CD4-positive, alpha-beta T cell treated with Interferon alpha-2 for 1 hour (primary cell): ENCODE measurements around the gene C1orf21.
A peak's percentile ranks its signal among the peaks of the same experiment; 100 is the strongest.

Source experiments
- DNase-seq, 2 donors: peaks; one replicate each; pipeline ENCODE4 v3.0.0-alpha.2; 2020 to 2022

Gene C1orf21

DNA sequence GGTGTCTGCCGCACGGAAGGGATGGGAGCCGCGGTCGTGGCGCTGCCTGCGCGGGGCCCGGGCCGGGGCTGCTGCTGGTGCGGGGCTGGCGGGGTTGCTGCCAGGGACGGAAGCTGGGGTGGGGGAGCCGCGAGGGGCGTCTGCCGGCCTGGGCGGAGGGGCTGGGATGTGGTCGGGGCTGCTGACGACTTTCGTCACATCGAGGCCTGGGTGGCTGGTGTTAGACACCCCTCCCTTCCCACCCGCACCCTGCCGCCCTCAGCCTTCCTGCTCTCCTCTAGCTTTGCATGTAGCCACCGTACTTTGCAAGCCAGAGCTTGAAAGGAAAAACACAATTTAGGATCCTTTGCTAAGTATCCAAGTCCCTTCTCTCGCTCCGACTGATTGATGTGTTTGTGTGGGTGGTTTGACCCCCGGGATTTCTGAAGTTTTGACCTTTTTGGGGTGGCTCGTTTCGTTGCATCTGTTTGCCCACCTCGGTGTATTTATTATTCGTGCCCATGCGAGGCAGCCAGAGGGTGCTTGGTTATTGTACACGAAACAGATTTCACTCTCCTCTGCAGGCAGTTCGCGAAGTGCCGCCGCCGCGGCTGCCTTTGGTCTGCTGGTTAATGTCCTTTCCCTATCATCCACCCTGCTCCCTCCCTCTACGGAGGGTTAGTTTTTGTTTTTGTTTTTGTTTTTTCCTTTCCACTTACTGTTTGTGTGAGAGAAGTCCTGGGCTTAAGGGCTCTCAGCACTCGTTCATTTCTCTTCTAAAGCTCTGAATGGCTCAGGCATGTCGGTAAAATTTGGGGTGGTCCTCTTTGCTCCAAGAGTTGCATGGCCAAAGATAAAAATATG, 868 bp downstream of the C1orf21 start:
- DNase-seq: peak; percentile 52 to 64

DNA sequence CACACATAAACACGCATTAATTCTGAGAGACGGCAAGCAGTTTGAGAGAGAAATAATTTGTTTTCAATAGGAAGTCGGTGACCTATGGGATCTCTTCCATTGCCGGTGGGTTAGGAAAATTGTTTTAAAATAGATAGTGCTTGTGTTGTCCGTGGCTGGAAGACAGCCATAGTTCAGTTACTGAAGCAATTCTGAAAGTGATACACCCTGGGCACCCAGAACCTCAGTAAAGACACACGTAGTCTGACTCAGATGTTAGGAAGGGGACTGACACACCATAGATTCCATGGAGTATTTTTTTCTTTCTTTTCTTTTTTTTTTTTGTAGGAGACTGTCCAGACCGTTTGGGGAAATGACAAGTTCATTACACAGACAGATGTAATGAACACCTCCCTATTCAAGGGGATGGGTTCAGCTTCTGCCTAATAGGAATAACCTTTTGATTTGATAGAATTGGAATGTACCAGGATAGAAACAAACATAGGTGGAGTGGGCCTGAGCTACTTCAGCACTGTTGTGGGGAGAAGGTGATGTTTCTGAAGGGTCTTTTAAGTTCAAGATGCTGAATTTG, 1.6 kb downstream of the C1orf21 start:
- DNase-seq: peak in 1 of 2 donors; percentile 5

DNA sequence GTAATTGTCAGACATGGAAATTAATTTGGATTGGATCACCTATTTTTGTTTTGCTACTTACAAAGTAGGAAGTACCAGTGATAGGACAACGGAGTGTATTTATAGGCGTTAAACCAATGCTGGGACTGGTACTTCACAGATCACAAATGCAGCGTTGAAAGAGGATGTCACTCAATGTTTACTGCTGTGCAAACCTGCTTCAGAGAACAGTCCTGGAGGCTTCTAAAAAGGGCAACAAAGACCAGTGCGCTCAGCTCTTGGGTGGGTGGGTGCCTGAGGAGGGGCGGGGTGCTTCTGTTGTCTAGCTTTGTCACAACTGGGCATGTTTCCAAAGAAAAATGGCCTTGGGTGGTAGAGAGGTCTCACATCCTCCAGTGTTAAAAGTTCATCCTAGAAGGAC, 2.1 kb downstream of the C1orf21 start:
- DNase-seq: peak in 1 of 2 donors; percentile 21

DNA sequence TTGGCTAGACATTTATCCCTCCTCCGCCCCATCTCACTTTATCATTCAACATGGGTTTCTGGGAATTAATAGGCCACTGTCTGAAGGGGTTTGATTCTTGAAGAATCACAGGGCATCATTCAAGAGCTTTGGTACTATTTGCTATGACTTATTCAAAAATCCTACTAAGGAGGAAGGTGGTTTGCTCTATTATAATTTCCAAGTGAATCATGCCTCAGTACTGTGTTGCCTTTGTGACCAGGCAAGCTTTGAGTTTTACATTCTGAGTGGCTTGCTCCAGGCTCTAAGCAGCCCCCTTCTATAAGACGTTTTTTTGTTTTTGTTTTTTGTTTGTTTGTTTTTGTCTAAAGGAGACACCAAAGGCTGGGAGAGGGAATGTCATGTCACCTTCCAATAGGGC, 2.6 kb downstream of the C1orf21 start:
- no peak for DNase-seq

DNA sequence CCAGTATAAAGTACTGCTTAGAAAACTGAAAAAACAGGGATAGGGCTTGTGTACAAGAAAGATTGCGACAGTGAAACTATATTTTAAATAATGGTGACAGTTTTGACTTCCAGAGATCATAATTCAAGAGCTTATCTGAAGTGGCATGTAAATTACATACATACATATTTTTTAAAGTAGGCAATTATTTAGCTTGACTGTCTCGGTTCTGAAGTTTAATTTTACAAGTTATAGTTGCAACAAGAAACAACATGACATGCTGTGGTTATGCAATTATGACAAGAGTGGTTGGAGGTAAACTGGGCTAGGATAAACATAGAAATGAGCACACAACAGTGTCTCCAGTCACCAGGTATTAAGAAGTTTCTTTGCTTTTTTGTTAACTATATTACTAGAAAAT, 4.1 kb downstream of the C1orf21 start:
- DNase-seq: no peak

DNA sequence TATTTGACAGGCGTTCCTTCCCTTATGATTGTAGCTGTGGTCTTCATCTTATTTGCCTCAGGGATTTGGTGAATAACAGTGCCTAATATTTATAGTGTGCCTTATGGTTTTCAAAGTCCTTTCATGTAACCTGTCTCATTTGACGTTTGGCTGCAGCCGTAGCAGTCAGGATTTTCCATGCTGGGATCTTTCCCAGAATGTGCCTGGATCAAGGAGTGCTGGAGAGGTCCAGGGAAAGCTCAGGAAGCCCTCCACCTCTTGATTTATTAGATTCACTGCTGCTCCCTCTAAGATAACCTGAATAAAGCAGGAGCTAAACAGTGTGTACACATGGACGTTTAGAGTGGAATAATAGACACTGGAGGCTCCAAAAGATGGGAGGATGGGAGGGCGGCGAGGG, 5.2 kb downstream of the C1orf21 start:
- DNase-seq: no peak

DNA sequence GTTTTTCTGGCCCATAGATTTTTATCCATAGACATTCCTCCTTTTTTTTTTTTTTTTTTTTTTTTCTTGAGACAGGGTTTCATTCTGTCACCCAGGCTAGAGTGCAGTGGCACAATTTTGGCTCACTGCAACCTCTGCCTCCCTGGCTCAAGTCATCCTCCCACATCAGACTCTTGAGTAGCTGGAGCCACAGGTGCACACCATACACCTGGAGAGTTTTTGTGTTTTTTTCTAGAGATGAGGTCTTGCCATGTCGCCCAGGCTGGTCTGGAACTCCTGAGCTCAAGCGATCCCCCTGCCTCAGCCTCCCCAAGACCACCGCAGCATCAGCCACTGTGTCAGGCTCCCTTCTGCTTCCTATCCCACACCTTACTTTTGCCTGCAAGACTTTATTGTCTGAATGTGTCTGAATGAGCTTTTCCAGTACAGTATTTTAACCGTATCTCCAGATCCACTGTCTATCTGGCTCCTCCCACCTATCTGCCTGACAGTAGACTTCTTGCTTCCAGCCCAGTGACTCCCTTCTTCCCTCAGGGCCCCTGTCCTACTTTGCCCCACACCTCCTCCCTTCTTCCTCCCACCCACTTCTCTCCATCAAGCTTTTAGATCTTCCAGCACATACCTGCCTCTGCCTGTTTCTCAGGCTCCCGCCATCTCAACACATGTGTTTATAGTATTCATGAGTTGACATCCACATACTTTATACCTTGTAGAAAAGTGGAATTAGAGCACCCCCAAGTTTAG, 6.1 kb downstream of the C1orf21 start:
- no peak for DNase-seq

DNA sequence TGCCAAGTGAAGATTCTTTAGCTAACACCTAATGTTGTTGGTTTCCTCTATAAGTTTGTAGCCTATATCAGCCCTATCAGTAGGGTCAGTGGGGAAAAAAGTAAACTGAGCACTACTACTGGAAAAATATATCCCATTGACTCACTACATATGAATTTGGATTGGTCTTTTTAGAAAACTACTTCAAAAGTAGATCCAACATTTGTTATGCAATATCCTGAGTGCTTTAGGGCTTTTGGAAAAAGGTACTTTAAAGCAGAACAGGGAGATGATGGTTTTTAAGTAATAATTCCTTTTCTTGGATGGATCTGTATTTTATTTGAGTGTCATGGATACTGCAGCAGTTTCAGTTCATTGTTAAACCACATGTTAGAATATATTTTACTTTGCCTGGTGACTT, 7.1 kb downstream of the C1orf21 start:
- DNase-seq: no peak

DNA sequence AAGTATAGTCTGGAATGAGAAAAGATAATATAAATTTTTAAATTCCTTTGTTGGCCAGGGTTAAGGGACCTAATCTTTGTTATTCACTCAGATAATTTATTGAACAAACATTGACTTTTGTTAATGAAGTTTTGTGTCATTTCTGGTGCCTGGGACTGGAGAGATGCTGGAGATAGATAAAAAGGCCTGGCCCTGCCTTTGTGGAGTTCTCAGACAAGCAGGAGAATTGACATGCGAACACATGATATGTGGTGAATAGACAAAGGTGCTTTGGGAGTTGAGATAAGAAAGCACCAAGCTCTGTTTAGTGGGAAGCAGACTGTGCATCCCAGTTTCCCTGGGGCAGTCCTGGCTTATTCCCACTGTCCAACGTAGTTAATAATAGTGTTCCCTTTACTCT, 8.5 kb downstream of the C1orf21 start:
- DNase-seq: no peak

DNA sequence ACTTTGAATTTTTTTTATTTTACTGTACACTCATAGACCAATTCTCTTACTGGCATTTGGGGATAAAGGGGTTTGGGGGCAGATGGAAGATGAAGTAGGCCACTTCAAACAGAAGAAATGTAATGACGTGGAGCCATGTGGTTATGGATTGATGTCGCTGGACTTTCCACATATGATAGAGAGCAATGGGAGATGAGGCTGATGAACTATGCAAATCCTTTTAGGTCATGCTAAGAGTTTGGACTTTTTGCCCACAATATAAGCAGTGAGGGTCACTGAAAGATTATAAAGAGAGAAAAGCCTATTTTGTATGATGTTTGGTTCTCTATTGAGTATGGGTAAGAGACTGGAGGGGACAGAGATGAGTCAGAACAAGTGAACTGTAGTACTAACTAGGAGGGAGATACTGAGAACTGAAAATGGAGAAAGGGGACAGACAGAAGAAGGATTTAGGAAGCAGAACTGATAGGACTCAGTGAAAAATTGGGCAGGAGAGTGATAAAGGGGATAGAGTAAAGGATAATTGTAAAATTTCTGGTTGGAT, 9.2 kb downstream of the C1orf21 start:
- DNase-seq: no peak

DNA sequence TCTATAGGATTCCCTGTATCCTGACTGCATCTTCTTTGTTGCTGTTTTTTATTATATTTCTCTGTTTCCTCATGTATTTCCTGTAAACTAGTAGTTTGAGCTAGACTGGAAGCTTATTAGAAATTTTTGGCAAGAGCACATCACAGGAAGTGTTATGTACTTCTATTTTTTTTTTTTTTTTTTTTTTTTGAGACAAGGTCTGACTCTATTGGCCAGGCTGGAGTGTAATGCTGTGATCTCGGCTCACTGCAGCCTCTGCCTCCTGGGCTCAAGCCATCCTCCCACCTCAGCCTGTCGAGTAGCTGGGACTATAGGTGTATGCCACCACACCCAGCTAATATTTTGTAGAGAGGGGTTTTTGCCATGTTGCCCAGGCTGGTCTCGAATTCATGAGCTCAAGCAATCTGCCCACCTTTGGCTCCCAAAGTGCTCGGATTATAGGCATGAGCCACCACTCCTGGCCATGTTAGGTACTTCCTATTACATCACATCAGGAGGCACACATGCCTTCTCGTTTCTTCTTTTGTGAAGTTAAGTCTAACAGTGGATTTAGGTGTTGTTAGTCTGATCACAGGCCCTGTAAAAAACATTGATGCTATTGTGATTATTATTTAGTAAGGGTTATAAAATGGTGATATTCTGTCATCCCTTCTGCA, 12.5 kb downstream of the C1orf21 start:
- no peak for DNase-seq

DNA sequence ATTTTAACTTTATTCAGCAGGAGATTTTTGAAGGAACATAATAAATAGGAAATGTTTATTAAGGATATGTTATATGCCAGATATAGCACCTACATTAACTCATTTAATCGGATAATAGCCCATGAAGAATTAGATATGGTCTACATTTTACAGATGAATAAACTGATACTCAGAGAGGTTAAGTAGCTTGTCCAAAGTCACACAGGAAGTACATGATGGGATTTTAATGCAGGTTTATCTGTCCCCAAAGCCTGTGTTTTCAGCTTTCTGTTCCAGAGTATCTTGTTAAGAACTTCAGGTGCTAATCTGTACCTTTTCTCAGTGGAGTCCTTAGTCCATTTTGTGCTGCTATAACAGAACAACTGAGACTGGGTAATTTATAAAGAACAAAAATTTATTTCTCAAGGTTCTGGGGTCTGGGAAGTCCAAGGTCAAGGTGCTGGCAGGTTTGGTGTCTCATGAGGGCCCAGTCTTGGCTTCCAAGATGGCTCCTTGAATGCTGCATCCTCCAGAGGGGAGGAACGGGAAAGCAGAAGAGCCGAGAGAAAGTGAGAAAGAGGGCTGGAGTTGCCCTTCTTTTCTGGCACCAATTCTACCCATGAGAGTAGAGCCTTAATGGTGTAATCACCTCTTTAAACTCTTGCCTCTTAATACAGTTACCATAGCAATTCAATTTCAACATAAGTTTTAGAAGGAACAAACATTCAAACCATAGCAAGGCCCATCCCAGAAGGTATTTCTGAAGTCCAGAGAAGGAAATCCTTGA, 17.3 kb downstream of the C1orf21 start:
- DNase-seq: no peak

DNA sequence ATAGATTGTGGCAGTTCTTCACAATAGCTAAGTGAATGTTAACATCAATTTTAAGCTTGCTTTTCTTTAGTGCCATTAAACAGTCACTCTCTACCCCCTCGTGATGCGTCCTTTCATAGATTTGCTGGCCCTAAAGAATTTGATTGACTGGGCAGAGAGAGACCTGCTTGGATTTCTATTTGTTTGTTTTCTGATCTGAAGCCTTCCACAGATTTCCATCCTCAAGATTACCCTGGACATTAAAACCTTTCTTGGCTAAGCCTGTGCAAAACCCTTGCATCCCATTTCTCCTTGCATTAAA, 17.8 kb downstream of the C1orf21 start:
- no peak for DNase-seq

DNA sequence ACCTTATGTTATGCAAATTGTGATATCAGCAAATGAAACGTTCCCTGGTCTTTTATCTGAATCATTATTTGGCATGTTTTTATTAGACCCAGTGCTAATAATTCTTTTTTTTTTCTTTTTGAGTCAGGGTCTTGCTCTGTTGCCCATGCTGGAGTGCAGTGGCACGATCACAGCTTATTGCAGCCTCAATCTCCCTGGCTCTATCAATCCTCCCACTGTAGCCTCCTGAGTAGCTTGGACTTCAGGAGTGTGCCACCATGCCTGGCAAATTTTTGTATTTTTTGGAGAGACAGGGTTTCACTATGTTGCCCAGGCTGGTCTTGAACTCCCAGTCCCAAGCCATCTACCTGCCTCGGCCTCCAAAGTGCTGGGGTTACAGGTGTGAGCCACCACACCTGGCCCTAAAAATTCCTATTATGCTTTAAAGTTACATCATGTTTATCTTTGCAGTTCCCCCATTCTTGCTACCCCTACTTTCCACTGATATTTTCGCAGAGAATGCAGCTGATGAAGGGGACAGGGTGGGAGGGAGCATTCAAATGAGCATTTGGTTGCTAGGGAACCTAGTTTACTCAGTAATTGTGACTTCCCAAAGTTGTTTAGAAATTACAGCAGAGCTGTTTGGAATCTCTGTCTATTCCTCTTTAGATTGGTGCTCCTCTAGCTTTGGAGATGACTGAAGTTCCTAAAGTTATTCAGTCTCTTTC, 18.4 kb downstream of the C1orf21 start:
- DNase-seq: no peak

DNA sequence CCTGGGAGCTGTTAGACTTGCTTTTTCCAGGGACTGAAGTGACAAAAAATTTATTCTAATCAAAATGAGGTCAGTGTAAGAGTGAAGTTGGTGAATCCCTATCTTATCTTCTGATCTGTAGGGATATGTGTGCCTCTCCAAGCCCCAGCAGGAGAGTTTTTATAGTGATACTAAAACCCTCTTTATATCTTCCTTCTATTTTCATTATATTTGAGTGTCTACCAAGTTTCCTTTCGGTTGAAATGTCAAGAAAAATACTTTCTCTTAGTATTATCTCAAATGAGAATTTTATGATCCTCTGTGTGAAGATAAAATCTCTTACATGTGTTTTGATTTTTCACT, 18.9 kb downstream of the C1orf21 start:
- no peak for DNase-seq

DNA sequence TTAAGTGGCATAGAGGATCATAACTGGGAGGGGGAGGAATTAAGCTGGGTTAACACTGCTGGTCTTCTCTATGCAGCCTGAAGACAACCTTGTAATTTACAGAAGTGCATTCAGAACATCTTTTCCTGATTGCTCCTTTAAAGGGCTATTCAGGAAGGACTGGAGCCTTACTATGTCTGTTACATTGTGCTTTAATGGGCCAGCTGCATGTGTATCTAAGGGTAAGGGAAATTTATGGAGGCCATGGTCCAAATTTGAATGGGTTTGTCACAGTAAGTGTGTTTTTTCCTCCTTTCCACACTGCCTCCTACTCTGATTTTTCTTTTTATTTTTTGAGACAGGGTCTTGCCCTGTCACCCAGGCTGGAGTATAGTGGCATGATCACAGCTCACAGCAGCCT, 19.6 kb downstream of the C1orf21 start:
- DNase-seq: no peak

DNA sequence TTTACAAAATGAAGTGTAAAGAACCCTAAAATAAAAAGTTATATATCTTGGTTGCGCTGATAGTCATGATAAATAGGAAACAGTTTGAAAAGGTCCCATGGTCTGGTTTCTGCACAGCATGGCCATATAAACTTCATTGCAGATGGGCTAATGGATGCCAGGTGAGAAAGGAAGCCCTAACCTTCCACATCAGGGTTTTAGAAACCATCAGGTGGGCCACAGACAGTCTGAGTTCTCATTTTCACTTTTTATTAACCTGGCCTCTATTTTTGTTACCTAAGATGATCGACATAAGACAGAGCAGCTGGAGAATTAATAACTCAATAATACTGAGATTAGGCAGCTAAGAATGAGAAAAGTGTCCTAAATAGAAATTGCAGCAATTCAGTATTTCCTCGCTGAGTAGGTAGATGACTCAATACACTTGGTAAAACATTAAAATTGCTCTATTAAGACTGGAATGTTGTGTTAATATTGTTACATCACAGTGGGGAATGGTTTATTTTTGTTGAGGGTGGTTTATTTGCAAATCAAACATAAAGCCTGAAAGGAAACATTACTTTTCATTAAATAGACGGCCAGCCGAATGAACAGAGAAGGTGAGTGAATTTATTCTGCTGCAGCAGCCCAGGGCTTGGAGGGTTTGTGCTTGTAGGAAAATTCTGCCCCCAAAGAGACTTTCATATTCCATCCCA, 21.1 kb downstream of the C1orf21 start:
- DNase-seq: no peak

DNA sequence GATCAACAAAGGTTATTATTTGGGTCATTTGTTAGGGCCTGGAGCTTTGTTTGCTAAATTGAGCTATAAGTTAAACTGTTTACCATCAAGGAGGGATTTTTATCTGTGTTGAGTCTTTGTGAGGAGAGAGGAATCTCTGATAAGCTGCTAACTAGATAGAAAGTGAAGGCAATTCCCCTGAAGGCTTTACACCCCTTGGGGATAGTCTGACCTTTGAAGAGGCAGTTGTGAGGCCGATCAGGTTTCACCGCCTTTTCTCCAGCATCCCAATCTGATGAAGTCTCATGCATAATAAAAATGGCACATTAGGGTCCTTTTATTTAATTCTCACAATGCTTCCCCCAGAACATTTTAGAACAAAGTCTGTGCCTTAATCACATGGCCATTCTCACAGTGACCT, 21.8 kb downstream of the C1orf21 start:
- no peak for DNase-seq

DNA sequence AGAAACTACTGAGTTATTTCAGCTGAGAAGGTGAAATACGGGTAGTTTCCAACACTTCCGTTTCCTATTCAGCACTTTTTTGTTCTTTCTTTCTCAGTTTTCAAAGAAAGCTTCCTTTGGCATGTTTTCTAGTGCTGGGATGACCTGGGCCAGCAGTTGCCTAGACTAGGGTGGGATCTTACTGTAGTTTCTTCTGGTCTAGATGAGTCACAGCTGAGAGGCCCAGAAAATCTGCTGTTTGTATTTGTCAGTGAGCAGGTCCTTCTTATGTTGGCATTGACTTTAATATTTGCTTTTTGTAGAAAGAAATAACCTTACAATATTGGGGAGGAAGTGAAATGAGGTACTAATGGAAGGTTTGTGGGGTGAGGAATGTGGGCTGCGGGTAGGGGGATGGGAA, 22.2 kb downstream of the C1orf21 start:
- no peak for DNase-seq

DNA sequence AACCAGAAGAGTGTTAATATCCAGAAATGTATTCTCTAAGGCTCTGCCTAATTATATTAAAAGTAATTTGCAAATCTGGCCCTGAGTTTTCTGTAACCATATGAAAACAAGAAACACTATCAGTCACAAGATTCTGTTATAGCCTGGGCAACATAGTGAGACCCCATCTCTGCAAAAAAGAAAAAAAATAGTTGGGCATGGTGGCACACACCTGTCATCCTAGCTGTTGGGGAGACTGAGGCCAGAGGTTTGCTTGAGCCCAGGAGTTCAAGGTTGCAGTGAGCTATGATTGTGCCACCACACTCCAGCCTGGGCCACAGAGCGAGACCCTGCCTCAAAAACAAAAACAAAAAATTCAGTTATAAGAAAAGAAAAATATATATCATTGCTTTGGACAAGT, 25.6 kb downstream of the C1orf21 start:
- DNase-seq: no peak

DNA sequence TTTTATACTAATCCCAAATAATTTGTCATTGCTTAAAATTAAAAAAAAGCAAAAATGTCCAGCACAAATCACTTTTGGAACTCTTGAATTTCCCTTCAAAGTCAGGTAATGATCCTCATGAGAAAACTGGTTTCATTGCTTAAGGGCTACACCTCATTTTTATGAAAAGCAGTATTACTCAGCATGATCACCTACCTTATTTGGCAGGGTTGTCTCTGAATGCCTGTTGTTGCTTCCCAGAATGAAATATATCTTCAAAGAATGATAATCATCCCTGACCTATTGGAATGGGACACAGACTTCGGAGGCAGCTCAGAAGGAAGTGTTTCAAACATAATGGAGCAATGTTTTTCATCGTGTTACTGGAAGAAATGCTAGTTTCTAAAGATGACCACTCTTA, 29.7 kb downstream of the C1orf21 start:
- DNase-seq: no peak

DNA sequence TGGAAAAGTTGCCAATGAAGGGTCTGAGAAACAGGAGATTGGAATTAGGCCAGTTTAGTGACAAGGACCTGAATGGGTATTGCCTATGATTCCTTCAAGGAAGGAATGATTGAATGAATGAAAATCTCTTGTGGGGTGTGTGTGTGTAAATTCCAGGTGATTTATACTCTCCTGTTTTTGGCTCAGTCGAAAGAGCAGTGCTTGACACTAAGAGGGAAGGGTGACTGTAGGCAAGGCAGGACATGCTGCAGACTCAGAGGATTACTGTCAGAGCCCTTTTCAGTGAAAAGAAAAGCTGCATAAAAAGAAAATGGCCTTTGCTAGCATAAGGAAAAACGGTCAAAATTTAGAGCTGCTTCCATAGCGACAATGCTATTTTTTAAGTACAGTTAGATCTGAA, 30.1 kb downstream of the C1orf21 start:
- no peak for DNase-seq
